ENCODE results near the gene RPS18. TPM values are rescaled to one million over a fixed set of nuclear protein-coding genes. Genes with fewer than 3 reads are reported as not detected.

The RPS18 gene
- total and polyA plus RNA-seq, 4 donors: 742 to 1,432 (median 1,060) TPM

DNA sequence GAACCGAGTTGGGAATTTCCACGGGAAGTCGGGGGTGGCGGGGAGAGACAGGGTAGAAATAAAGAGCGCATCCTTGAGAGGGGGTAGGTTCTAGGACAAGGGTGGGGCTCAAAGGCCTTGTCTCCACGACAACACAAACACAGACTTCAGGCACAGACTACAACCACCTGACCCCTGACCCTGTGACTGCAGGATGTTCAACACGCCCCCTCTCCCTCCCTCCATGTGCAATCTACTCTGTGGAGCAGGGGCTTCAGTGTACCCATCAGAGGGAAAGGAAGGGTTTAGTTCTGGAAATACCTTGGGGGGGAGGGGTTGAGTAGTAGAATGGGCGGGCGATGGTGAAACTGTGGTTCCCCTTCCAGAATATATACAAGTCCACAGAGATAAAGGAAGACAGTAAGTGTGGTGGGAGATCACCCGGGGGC, 42.7 kb downstream of the RPS18 start:
- Histone ChIP-seq H3K27ac (ENCODE audit: low read depth in 1 of 2, low read length in 2 of 2) (peak overlapping the region; percentile 98 to 99), H3K27me3 (ENCODE audit: control insufficient read depth in 4 of 4, insufficient read depth in 4 of 4, low read length in 3 of 4) (no peaks in the 10 kb centered on the region), H3K36me3 (ENCODE audit: control insufficient read depth in 4 of 4, insufficient read depth in 3 of 4, low read depth in 1 of 4, low read length in 3 of 4) (peaks cover 0 to 8% (median 5%) of the 10 kb centered on the region in 4 donors), H3K9ac (ENCODE audit: low read depth in 1 of 2, low read length in 2 of 2) (peak overlapping the region in 1 of 2 donors; percentile 54), H3K4me1 (ENCODE audit: control insufficient read depth in 4 of 4, insufficient read depth in 4 of 4, low read length in 3 of 4) (peaks cover 11 to 49% (median 37%) of the 10 kb centered on the region in 4 donors), H3K9me3 (ENCODE audit: control insufficient read depth in 4 of 4, low read length in 3 of 4) (no peaks in the 10 kb centered on the region), H3K4me3 (ENCODE audit: low read depth in 1 of 3, low read length in 3 of 3) (peak overlapping the region; percentile 6 to 88 (median 66))
- DNase-seq (ENCODE audit: low spot score): peak; percentile 64
- 4% methylated on average over 10 of the region's 10 CpGs for WGBS
- TF ChIP-seq HNF4A (conservative IDR thresholded peaks at IDR 0.05): no peak
- peak; percentile 81 for TF ChIP-seq NR2F2 (IDR thresholded peaks at IDR 0.05)
- TF ChIP-seq CTCF (IDR thresholded peaks at IDR 0.05; ENCODE audit: low read depth, low read length, missing input control): peak; percentile 4
- TF ChIP-seq RXRA (IDR thresholded peaks at IDR 0.05): peak in 1 of 2 donors; percentile 10

DNA sequence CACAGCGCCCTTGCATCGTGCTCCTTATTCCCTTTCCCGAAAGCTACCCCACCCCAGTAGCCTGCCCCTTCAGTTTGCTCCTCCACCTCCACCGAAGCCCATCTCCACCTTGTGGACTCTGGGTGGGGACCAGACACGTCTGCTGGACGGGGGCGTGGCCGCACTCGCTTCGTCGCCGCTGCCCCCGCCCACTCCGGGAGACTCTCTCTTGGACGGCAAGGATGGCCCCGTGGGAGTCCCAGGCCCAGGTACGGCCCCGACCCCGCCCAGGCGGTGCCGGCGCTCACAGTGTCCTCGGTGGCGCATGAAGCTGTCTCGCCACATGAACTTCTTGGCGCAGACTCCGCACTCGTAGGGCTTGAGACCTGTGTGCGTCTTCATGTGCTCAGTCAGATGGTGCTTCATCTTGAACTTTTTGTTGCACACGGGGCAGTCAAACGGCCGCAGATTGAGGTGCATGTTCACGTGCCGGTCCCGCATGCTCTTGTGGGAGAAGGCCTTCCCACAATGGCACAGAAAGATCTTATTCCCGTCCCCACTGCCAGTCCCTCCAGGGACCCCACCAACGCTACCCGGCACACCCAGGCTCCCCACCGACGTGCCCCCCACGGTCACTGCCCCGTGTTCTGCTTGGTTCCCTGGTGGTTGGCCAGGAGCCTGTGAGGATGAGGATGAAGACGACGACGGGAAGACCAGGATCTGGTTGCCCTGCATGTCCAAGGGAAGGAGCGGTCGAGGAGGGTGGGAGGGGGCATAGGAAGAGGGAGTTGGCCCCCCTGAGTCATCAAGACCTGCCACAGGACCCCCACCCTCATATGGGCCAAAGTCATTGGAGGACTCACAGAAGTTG, 43.3 kb downstream of the RPS18 start:
- H3K36me3 ChIP-seq (ENCODE audit: control insufficient read depth in 4 of 4, insufficient read depth in 3 of 4, low read depth in 1 of 4, low read length in 3 of 4): peaks cover 0 to 13% (median 8%) of the 10 kb centered on the region in 4 donors
- peak overlapping the region in 2 of 3 donors; percentile 6 to 88 for H3K4me3 ChIP-seq (ENCODE audit: low read depth in 1 of 3, low read length in 3 of 3)
- DNase-seq (ENCODE audit: low spot score): peak; percentile 72
- H3K9ac ChIP-seq (ENCODE audit: low read depth in 1 of 2, low read length in 2 of 2): no peak overlapping the region
- TF ChIP-seq RAD21 (IDR thresholded peaks at IDR 0.05): no peak
- TF ChIP-seq TAF1 (conservative IDR thresholded peaks at IDR 0.05): no peak
- TF ChIP-seq CTCF (IDR thresholded peaks at IDR 0.05; ENCODE audit: low read depth, low read length, missing input control): no peak
- TF ChIP-seq, protein P1, sequence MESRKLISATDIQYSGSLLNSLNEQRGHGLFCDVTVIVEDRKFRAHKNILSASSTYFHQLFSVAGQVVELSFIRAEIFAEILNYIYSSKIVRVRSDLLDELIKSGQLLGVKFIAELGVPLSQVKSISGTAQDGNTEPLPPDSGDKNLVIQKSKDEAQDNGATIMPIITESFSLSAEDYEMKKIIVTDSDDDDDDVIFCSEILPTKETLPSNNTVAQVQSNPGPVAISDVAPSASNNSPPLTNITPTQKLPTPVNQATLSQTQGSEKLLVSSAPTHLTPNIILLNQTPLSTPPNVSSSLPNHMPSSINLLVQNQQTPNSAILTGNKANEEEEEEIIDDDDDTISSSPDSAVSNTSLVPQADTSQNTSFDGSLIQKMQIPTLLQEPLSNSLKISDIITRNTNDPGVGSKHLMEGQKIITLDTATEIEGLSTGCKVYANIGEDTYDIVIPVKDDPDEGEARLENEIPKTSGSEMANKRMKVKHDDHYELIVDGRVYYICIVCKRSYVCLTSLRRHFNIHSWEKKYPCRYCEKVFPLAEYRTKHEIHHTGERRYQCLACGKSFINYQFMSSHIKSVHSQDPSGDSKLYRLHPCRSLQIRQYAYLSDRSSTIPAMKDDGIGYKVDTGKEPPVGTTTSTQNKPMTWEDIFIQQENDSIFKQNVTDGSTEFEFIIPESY (IDR thresholded peaks at IDR 0.05): no peak
- TF ChIP-seq HNF4G (IDR thresholded peaks at IDR 0.05): no peak
- no peak for TF ChIP-seq SP1 (IDR thresholded peaks at IDR 0.05)
- TF ChIP-seq MAX (IDR thresholded peaks at IDR 0.05): no peak
- TF ChIP-seq YY1 (IDR thresholded peaks at IDR 0.05): no peak
- no peak for TF ChIP-seq NR2F2 (IDR thresholded peaks at IDR 0.05)
- no peak for TF ChIP-seq GABPA (IDR thresholded peaks at IDR 0.05 in 1 of 2, conservative IDR thresholded peaks at IDR 0.05 in 1 of 2)
- TF ChIP-seq FOXA1 (IDR thresholded peaks at IDR 0.05): no peak
- TF ChIP-seq HNF4A (conservative IDR thresholded peaks at IDR 0.05): no peak
- no peak for TF ChIP-seq RXRA (IDR thresholded peaks at IDR 0.05)
- no peaks in the 10 kb centered on the region for H3K9me3 ChIP-seq (ENCODE audit: control insufficient read depth in 4 of 4, low read length in 3 of 4)
- 50% methylated on average over 47 of the region's 47 CpGs for WGBS
- peaks cover 11 to 55% (median 40%) of the 10 kb centered on the region in 4 donors for H3K4me1 ChIP-seq (ENCODE audit: control insufficient read depth in 4 of 4, insufficient read depth in 4 of 4, low read length in 3 of 4)
- no peaks in the 10 kb centered on the region for H3K27me3 ChIP-seq (ENCODE audit: control insufficient read depth in 4 of 4, insufficient read depth in 4 of 4, low read length in 3 of 4)
- H3K27ac ChIP-seq (ENCODE audit: low read depth in 1 of 2, low read length in 2 of 2): peak overlapping the region; percentile 98 to 99
